ENCODE results near the gene BRD1.

The BRD1 gene

GRCh38 chr22:49811020-49811791 is 16.5 kb downstream of the BRD1 start:
- no peak for TF ChIP-seq CTCF (IDR thresholded peaks at IDR 0.05; ENCODE audit: extremely low read depth, insufficient read depth, missing control alignments)
- in situ Hi-C loops (cut with MboI; ENCODE audit: low pct_unique_long_range_greater_than_20kb, low sequenced_read_pairs, unreplicated experiment), result no loop called here
- DNase-seq (ENCODE audit: low spot score), result no peak

- in situ Hi-C loops (cut with MboI; ENCODE audit: low pct_unique_long_range_greater_than_20kb, low sequenced_read_pairs, unreplicated experiment), result no loop called here
- DNase-seq (ENCODE audit: low spot score), result no peak
- TF ChIP-seq CTCF (IDR thresholded peaks at IDR 0.05; ENCODE audit: extremely low read depth, insufficient read depth, missing control alignments), result no peak
These were observed 17.2 kb downstream of the BRD1 start for GRCh38 chr22:49810363-49811019.

- no peak for DNase-seq (ENCODE audit: low spot score)
- in situ Hi-C loops (cut with MboI; ENCODE audit: low pct_unique_long_range_greater_than_20kb, low sequenced_read_pairs, unreplicated experiment), result no loop called here
- no peak for TF ChIP-seq CTCF (IDR thresholded peaks at IDR 0.05; ENCODE audit: extremely low read depth, insufficient read depth, missing control alignments)
These were observed 19.6 kb downstream of the BRD1 start for GRCh38 chr22:49807780-49808708.

- no peak for TF ChIP-seq CTCF (IDR thresholded peaks at IDR 0.05; ENCODE audit: extremely low read depth, insufficient read depth, missing control alignments)
- DNase-seq (ENCODE audit: low spot score), result no peak
- in situ Hi-C loops (cut with MboI; ENCODE audit: low pct_unique_long_range_greater_than_20kb, low sequenced_read_pairs, unreplicated experiment), result no loop called here
These were observed 20.5 kb downstream of the BRD1 start for GRCh38 chr22:49807129-49807528.

- TF ChIP-seq CTCF (IDR thresholded peaks at IDR 0.05; ENCODE audit: extremely low read depth, insufficient read depth, missing control alignments), result no peak
- no peak for DNase-seq (ENCODE audit: low spot score)
- in situ Hi-C loops (cut with MboI; ENCODE audit: low pct_unique_long_range_greater_than_20kb, low sequenced_read_pairs, unreplicated experiment), result no loop called here
These were observed 23.8 kb downstream of the BRD1 start for GRCh38 chr22:49803737-49804375.

GRCh38 chr22:49803134-49803533 is 24.5 kb downstream of the BRD1 start:
- TF ChIP-seq CTCF (IDR thresholded peaks at IDR 0.05; ENCODE audit: extremely low read depth, insufficient read depth, missing control alignments), result no peak
- in situ Hi-C loops (cut with MboI; ENCODE audit: low pct_unique_long_range_greater_than_20kb, low sequenced_read_pairs, unreplicated experiment), result no loop called here
- no peak for DNase-seq (ENCODE audit: low spot score)
